GM21423 (cell line): Measurements from ENCODE around the gene ST13.
"Not testable (repeated sequence)": the region's sequence is repeated elsewhere in the genome, so short reads cannot be mapped to it uniquely, and the experiment has no call there.

ENCODE experiments used
- ATAC-seq: cut with Tn5 transposase; IDR thresholded peaks from one replicate; pipeline ENCODE4 v1.9.1; 2021; ENCODE audit warnings: mild to moderate bottlenecking, moderate library complexity; ENCODE audit not compliant: unreplicated experiment

ST13 gene

DNA sequence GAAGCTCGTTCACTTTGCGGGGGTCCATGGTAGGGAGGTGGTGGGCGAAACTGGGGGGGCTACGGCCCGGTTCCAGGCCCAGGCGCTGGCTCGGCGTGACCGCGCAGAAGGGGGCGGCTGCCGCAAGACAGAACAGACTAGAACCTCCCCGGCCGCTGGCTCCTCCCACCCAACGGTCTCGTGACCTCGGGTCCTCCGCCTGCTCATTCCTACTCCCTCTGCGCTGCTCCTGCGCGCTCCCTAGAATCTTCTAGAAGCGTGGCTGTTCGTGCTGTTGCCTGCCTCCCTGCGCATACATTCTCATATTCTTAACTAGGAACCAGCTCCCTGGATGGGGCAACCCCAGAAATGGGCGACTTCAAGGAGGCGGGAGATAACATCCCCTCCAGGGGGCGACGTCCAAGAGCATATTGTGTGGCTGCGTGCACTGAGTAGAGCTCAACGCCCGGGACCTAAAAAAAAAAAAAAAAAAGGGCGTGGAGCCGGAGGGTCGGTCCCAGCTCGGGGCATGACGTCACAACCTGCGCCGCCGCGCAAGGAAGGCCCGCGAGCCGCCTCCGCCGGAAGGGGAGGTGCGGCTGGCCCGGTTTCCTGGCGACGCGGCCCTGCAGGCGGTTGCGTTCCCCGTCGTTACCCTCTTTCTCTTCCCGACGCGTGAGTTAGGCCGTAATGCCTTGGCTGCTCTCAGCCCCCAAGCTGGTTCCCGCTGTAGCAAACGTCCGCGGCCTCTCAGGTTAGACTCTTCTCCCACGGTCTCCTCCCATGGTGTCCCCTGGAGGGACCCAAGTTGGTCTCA lies at the start of gene ST13, which contains the start of gene XPNPEP3:
TSS of gene ST13 (minus strand) at position 127 of the 796 bp plus-strand sequence. CDS start at position 28, 99 bp downstream.
TSS of gene XPNPEP3 (plus strand) at position 636 of the 796 bp plus-strand sequence. CDS start at position 670, 34 bp downstream.
- ATAC-seq, result peak; percentile 87

DNA sequence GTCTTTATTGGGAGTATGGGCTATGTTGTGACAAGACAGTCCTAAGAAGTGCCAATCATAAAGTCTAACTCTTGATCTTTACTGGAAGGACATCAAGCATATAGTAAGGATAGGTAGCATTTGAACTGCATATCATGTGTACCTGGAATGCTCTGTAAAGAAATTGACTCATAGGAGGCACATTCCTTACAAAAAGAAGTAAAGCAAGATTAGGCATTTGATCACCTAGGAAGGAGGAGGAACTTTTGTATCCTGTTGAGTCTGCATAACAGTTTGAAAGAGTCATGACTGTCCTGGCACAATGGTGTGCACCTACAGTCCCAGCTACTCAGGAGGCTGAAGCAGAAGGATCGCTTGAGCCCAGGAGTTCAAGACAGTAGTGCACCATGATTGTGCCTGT lies 47.7 kb upstream of the ST13 start:
- no peak for ATAC-seq

DNA sequence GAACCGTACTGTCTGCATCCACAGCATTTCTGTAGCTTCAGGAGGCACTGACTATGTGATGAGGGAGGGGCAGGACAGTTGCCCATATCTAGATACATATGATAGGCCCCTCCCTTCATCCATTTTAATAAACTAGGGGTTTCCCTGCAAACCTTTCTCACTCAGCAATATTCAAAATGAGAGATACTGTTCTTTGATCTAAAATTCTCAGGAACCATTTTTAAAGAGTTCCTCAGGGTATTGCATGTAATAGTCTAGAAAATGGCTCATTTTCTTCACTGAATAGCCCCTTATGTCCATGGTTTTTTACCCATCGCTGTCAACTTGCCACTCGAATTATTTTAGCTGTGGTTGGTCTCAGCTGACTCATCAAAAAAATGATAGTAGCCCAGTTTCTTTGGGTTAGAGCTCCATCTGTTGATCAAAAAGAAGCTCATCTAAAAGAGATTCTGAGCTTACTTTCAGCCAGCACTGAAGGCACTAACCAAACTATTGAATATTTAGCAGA lies 42.5 kb upstream of the ST13 start:
- no peak for ATAC-seq

DNA sequence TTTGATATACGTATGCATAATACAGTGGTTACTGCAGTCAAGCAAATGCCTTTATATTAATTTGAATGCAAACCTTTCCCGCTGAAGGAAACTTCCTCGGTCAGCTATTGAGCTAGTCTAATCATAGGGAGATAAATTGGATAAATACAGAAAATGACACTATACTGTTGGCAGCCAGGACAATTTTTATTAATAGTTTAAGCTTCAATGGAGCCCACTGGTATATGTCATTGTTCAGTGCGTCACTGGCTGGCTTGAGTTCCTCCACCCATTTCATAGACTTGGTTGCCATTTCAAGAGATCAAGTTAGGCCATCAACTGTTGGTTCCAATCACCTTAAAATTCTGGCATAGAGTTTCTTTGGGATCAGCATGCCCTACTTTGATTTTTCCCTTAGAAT lies 38.0 kb upstream of the ST13 start:
- ATAC-seq, result no peak

DNA sequence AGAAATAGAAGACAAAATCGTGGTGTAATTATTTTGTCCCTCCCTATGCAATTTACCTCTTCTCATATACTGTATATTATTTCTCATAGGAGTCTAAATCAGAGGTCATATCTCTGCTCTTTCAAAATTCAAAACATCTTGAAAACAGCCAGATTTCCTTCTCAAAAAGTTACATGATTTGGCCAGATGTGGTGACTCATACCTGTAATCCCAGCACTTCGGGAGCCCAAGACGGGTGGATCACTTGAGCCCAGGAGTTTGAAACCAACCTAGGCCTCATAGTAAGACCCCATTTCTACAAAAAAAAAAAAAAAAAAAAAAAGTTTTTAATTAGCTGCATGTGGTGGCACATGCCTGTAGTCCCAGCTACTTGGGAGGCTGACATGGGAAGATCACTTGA lies 34.4 kb upstream of the ST13 start:
- no peak for ATAC-seq

DNA sequence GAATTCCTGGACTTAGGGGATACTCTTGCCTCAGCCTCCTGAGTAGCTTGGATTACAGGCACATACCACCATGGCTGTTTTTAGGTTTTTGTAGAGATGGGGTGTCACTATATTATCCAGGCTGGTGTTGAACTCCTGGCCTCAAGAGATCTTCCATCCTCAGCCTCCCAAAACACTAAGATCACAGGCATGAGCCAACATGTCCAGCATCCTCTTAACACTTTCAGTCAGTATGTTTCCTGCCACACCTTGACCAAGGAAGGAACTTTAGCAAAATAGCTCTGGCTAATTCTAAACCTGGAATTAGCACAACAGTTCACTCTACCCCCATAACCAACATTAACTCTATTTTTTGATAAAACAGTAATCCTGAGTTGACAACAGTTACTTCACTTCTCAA lies 32.7 kb upstream of the ST13 start:
- ATAC-seq, result no peak

DNA sequence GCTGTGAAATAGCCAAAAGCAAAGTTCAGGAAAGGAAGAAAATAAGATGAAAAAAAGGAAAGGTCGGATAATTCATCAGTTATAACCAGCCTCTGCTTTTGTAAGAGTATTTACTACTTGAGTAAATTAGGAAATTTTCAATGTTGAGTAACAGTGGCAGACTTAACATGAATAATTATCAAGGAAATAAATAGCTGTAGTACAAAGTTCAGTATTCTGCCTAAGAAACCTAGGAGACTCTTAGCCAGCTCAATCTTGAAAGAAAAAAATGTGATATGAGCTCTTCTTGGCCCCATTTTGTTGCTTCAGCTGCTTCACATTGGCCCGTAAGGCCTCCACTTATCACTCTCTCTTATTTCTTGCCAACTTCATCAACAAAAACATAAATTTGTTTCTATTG lies 22.5 kb upstream of the ST13 start:
- ATAC-seq, result no peak

DNA sequence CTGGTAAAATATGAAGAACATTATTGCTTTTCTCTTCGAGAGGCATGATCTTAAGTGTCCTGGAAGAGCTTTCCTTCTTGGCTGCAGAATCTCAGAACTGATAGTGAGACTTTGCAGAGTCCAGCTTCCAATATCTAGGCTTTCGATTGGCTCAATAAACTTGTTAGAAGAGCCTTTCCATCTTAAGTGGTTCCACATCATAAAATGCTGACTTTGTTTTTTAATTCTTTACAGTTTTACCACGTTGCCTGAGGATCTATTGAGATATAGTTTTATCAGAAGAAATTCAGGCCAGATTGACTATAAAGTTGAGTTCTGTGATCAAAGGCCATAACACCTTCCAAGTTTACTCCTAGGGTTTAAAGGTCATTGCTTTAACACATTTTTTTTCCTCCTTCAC lies 21.0 kb upstream of the ST13 start:
- no peak for ATAC-seq

DNA sequence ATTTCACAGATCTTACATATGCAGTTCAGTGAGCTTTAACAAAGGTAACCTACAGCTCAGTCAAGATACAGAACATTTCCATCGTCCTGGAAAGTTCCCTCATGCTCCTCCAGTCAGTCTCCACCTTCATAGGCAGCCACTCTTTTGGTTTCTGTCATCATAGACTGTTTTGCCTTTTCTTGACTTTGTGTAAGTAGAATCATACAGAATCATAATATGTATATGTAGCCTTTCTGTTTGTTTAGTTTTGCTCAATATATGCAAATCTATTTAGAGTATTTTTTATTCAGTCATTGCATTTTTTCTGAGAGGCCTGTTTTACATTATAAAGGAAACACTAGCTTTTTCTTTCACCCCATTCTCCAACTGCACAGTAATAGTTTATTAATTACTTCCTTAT lies 20.5 kb upstream of the ST13 start:
- no peak for ATAC-seq

DNA sequence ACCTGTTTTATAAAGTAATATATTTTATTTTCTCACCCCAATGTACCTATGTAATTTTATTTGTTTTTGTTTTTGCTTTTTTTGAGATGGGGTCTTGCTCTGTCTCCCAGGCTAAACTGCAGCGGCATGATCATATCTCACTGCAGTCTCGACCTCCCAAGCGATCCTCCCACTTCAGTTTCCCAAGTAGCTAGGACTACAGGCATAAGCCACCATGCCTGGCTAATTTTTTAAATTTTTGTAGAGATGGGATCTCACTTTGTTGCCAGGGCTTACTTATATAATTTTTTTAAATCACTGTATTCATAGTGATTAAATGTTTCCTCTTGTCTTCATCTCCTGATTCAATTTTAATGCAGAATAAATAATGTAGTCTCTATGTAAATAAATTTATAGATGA lies 18.7 kb upstream of the ST13 start:
- no peak for ATAC-seq

DNA sequence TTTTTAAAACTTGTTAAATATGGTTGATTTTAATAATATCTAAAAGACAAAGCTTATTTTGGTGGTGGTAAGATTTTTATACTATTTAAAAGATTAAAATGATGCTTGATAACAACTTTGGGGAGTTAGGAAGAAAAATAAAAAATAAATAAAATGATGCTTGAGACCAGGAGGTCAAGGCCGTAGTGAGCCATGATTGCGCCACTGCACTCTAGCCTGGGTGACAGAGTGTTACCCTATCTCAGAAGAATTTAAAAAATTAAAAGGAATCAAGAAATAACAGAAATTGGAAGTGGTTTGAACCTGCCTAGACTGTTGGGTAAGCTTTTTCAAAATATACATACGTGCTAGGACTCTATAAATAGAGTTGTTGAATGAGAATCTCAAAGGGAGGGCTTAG lies 17.6 kb upstream of the ST13 start:
- ATAC-seq, result no peak

DNA sequence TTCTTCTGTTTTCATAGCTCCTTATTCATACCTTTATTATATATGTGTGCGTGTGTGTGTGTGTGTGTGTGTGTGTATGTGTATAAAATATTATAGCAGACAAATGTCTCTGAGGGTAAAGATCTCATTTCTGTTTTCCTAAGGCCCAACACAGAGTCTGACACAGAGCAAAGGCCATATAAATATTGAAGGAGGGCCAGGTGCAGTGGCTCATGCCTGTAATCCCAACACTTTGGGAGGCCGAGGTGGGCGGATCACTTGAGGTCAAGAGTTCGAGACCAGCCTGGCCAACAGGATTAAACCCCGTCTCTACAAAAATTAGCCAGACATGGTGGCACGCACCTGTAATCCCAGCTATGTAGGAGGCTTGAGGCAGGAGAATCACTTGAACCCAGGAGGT lies 11.9 kb upstream of the ST13 start:
- ATAC-seq, result not testable (repeated sequence)

DNA sequence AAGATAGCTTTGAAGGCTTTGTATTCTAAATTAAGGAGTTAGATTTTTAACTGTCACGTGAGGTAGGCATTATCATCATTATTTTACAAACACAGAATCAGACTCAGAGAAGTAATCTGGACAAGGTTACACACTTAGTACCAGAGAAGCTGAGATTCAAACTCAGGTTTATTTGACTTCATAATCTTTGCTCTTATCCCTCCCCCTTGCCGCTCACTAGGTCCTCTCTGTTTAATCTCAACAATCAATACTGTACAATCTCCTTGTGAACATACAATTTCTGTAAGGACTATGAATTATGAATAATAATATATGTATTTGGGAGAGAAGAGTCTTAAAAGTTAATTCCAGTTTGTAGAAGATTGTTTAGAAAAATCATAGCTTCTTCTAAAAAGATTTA lies 10.7 kb upstream of the ST13 start:
- ATAC-seq, result no peak

DNA sequence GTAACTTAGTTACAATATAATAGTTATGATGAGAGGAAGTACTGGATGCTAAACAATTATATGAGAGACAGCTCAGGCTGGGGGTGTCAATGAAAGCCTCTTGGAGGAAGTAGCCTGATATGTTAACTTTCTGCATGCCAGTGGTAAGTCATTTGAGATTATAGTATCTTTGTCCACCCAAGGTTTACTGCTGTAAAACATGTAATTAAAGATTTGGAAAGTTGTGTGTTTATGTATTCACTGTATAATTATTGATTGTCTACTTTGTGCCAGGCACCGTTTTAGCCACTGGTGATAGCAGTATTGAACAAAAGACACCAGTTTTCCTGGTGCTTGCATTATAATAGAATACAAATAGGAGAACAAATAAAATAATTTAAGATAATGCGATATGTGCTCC lies 6.1 kb upstream of the ST13 start:
- no peak for ATAC-seq

DNA sequence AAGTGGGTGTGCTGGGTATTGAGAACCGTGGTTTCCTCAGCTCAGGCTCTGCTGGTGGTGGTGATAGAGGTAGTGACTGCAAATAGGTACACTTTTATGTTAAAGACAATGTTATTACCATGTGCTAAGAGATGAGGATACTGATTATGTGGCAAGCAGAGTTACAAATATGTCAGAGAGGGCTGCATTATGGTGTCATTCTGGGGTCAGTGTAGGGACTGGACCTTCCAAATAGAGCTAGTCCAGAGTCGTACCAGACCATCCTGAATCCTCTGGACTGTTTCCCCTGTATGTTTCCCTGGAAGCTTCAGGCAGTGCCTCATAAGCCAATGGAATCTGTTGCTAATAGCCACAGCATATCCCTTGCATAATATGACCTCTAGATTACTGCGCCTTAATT lies 5.6 kb upstream of the ST13 start, which contains the start of gene DNAJB7:
TSS of gene DNAJB7 (minus strand) at position 101 of the 400 bp plus-strand sequence. CDS start 119 bp downstream, outside the sequence.
- ATAC-seq, result no peak

DNA sequence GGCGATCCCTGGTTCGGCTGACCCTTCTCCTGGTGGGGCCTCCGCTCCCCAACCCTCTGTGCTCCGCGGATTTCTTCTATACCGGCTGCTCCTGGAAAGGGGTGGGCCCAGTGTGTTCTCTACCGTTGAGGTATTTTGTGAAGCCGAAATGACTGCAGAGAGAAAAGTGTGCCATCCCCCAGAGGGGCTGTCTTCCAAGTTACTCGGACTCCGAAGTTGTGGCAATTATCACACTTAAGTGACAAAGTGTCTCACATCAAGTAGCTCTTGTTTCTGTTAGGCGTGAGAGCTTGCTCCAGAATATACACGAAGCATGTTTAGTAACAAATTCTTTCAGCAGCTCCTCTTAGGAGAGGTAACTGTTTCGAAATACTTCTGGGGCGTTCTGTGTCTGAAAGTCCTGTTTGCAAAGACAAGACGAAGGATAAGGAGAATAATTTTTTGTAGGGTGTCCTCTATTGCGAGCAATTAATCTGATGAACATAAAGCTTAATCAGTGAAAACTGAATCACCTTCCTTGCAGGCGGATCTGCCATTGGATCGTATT lies 943 bp upstream of the ST13 start:
- ATAC-seq, result no peak

DNA sequence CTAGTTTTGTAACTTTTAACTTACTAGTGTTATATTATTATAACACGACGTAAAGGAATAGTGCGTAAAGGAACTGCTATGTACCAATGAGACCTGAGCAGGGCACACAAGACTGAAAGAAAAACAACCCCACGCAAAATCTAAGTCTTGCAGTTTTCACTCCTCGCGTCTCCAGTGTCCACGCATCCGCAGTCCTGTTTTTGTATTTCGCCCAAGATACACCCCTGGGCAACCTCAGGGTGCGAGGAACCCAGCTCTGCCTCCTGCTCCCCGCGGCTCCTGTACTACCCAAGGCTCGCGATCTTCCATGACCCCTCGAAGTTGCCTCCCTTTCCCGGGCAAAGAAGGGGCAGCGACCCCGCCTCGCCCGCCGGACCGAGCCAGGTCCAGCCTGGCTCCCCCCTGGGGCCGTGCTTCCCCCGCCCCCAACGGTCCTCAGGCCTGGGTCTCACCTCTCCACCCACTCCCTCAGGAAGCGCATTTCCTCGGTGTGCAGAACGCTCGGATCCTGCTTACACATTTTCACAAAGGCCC lies 393 bp downstream of the ST13 start:
- peak; percentile 16 for ATAC-seq

DNA sequence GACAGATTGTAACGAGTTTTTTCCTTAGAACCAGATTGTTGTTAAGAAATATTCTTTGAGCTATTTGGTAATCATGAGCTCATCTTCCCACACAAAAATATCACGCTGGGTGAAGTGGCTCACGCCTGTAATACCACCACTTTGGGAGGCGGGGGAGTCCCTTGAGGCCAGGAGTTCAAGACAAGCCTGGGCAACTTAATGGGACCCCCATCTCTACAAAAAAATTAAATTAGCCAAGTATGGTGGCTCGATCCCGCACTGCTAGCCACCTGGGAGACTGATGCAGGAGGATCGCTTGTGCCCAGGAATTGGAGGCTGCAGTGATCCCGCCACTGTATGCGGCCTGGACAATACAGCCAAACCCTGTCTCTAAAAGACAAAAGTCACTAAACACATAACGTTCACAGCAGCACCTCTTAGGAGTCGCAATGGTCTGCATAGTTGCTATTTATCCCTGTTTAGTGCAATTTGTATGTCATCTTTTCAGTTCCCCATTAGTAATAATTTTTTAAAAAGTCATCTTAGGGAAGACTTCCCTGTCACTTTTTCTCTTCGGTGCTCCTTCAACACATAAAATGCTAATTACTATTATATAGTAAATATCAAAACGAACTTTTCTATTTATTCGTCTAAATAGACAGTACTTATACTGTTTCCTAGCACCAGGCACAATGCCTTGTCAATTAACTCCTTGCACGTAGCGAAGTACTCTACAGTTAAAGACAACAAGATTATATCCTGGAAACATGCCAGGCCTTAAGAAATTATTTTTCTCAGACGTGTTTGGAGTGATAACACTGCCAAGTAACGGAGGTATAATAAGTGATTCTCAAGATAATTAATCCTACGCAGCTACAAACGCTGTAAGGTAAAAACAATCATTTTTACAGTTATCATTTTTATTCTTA lies 1.1 kb downstream of the ST13 start:
- ATAC-seq, result no peak

DNA sequence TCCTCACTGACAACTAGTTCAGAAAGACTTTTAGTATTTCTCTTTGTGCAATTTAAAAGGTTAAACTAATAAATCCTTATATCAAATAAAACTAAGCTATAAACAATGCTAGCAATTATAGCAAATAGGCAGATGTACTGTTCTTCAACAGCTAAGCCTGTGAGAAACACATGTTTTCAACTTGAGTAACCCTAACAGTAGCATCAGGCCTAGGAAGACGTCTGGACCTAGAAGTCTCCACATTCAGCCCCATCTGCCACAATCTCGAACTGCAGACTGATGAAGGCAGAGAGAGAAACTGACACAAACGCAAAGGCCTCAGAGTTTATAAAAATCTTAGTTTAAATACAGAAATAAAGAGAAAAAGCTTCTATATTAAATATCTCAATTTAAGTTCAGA lies 2.5 kb downstream of the ST13 start:
- no peak for ATAC-seq

DNA sequence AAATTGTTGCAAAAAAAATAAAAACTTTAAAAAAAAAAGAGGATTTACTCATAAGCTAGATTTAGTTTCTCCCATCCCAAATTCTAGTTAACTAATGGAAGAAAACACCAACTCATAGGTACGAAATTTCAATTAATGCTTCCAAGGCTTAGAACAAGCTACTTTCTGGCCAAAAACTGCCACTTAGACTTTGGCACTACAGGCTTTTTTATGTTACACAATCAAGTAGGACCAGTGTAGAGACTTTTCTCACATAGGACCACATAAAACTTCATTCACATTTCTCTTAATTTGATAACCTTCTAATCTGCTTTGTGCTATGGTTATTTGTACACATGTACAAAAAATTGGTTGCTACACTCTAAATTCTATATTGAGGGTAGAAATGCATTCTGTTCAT lies 3.1 kb downstream of the ST13 start:
- ATAC-seq, result no peak

DNA sequence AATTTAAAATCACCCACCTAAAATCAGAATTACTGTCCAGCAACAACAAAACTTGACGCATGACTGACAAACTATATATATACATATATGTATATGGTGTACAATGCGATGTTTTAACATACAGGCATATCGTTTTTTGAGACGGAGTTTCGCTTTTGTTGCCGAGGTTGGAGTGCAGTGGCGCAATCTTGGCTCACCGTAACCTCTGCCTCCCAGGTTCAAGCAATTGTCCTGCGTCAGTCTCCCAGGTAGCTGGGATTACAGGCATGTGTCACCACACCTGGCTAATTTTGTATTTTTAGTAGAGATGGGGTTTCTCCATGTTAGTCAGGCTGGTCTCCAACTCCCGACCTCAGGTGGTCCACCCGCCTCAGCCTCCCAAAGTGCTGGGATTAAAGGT lies 10.6 kb downstream of the ST13 start:
- not testable (repeated sequence) for ATAC-seq
